H9 (cell line): ENCODE measurements around the gene SLC18B1. TPM values are rescaled to one million over a fixed set of nuclear protein-coding genes. Genes with fewer than 3 reads are reported as not detected.

Experiments
- DNase-seq: peaks from one replicate; pipeline ENCODE4 v3.0.0-alpha.2; 2017
- H2AFZ ChIP-seq: one replicate; pipeline ENCODE4 v1.6.1; 2013; ENCODE audit warnings: mild to moderate bottlenecking, low read length, control low read depth, moderate library complexity
- H2AK5ac ChIP-seq: 2 replicates; pipeline ENCODE4 v1.6.1; 2013; ENCODE audit warnings: low read length, control low read depth, mixed read lengths; ENCODE audit not compliant: insufficient read length
- H2BK120ac ChIP-seq: one replicate; pipeline ENCODE4 v1.6.1; 2013; ENCODE audit warnings: low read depth, mild to moderate bottlenecking, low read length, control low read depth, inconsistent platforms; ENCODE audit not compliant: poor library complexity, severe bottlenecking
- H2BK12ac ChIP-seq: 2 replicates; pipeline ENCODE4 v1.6.1; 2013; ENCODE audit warnings: low read length, control low read depth, mixed read lengths, low read depth; ENCODE audit not compliant: insufficient read length
- H2BK15ac ChIP-seq: 2 replicates; pipeline ENCODE4 v1.6.1; 2013; ENCODE audit warnings: low read depth, low read length, control low read depth
- H2BK20ac ChIP-seq: one replicate; pipeline ENCODE4 v1.6.1; 2013; ENCODE audit warnings: low read depth, mild to moderate bottlenecking, low read length, control low read depth, inconsistent platforms; ENCODE audit not compliant: poor library complexity, severe bottlenecking
- H2BK5ac ChIP-seq: 2 replicates; pipeline ENCODE4 v1.6.1; 2013; ENCODE audit warnings: low read length, control low read depth, mixed read lengths; ENCODE audit not compliant: insufficient read length
- H3K14ac ChIP-seq: 2 replicates; pipeline ENCODE4 v1.6.1; 2013; ENCODE audit warnings: low read length, control low read depth; ENCODE audit not compliant: insufficient read depth
- H3K18ac ChIP-seq: 2 replicates; pipeline ENCODE4 v1.6.1; 2013; ENCODE audit warnings: low read depth, mild to moderate bottlenecking, mixed read lengths, low read length, control low read depth; ENCODE audit not compliant: insufficient read length
- H3K23ac ChIP-seq: 2 replicates; pipeline ENCODE4 v1.6.1; 2013; ENCODE audit warnings: low read length, control low read depth, mixed read lengths, low read depth; ENCODE audit not compliant: insufficient read length
- H3K23me2 ChIP-seq: 2 replicates; pipeline ENCODE4 v1.6.1; 2013; ENCODE audit warnings: low read depth, mild to moderate bottlenecking, mixed read lengths, low read length, control low read depth; ENCODE audit not compliant: insufficient read length, poor library complexity, severe bottlenecking
- H3K27ac ChIP-seq: 2 replicates; pipeline ENCODE4 v1.5.1; 2013; ENCODE audit warnings: low read length, control low read depth, mixed read lengths, low read depth; ENCODE audit not compliant: insufficient read length
- H3K27me3 ChIP-seq: 2 replicates; pipeline ENCODE4 v1.6.1; 2013; ENCODE audit warnings: low read length, control low read depth, inconsistent platforms; ENCODE audit not compliant: insufficient read depth
- H3K4ac ChIP-seq: 2 replicates; pipeline ENCODE4 v1.6.1; 2013; ENCODE audit warnings: low read depth, mild to moderate bottlenecking, control low read depth, inconsistent platforms, low read length, moderate library complexity
- H3K4me1 ChIP-seq: 2 replicates; pipeline ENCODE4 v1.6.1; 2013; ENCODE audit warnings: low read length, control low read depth, inconsistent platforms; ENCODE audit not compliant: insufficient read depth
- H3K4me2 ChIP-seq: 2 replicates; pipeline ENCODE4 v1.6.1; 2013; ENCODE audit warnings: low read length, control low read depth, mixed read lengths; ENCODE audit not compliant: insufficient read length, insufficient read depth
- H3K56ac ChIP-seq: 2 replicates; pipeline ENCODE4 v1.6.1; 2013; ENCODE audit warnings: low read depth, mild to moderate bottlenecking, mixed read lengths, low read length, control low read depth; ENCODE audit not compliant: insufficient read length
- H3K79me1 ChIP-seq: 2 replicates; pipeline ENCODE4 v1.6.1; 2013; ENCODE audit warnings: low read depth, mild to moderate bottlenecking, moderate library complexity, low read length, control low read depth, inconsistent platforms; ENCODE audit not compliant: insufficient read depth, poor library complexity, severe bottlenecking
- H3K79me2 ChIP-seq: 2 replicates; pipeline ENCODE4 v1.6.1; 2013; ENCODE audit warnings: low read length, control low read depth, inconsistent platforms; ENCODE audit not compliant: insufficient read depth
- H3K9ac ChIP-seq: 2 replicates; pipeline ENCODE4 v1.6.1; 2013; ENCODE audit warnings: low read length, control low read depth, mixed read lengths; ENCODE audit not compliant: insufficient read length; ENCODE audit errors: extremely low read depth
- H3K9me3 ChIP-seq: one replicate; pipeline ENCODE4 v1.6.1; 2013; ENCODE audit warnings: low read depth, low read length, inconsistent platforms; ENCODE audit not compliant: control insufficient read depth
- H3T11ph ChIP-seq: one replicate; pipeline ENCODE4 v1.6.1; 2013; ENCODE audit warnings: mild to moderate bottlenecking, low read length, control low read depth, inconsistent platforms
- H4K20me1 ChIP-seq: one replicate; pipeline ENCODE4 v1.6.1; 2013; ENCODE audit not compliant: control insufficient read depth, insufficient read length, insufficient read depth
- H4K5ac ChIP-seq: 2 replicates; pipeline ENCODE4 v1.6.1; 2013; ENCODE audit warnings: low read depth, mild to moderate bottlenecking, mixed read lengths, low read length, control low read depth; ENCODE audit not compliant: insufficient read length
- H4K8ac ChIP-seq: replicated peaks from 2 replicates; pipeline ENCODE4 v1.6.1; 2013; ENCODE audit warnings: low read length, control low read depth, mixed read lengths, low read depth; ENCODE audit not compliant: insufficient read length
- H4K91ac ChIP-seq: 2 replicates; pipeline ENCODE4 v1.6.1; 2013; ENCODE audit warnings: low read depth, mild to moderate bottlenecking, moderate library complexity, mixed read lengths, low read length, control low read depth; ENCODE audit not compliant: insufficient read length
- H3K27ac Mint-ChIP-seq, 3 experiments: 2 replicates in 2 of 3; 3 replicates in 1 of 3; pipeline ENCODE4 v1.8.0; 2020 to 2021; ENCODE audit warnings: mixed read lengths in 3 of 3, mild to moderate bottlenecking in 1 of 3, moderate library complexity in 1 of 3
- H3K27me3 Mint-ChIP-seq: 2 replicates; pipeline ENCODE4 v1.8.0; 2021; ENCODE audit warnings: low read depth, mild to moderate bottlenecking, moderate library complexity, mixed read lengths
- H3K36me3 Mint-ChIP-seq, 3 experiments: 2 replicates in 2 of 3; 3 replicates in 1 of 3; pipeline ENCODE4 v1.8.0; 2020 to 2021; ENCODE audit warnings: low read depth in 3 of 3, mixed read lengths in 3 of 3; ENCODE audit not compliant: insufficient read depth in 1 of 3
- H3K4me1 Mint-ChIP-seq, 2 experiments: 2 replicates each; pipeline ENCODE4 v1.8.0; 2020; ENCODE audit warnings: mixed read lengths in 2 of 2
- H3K4me3 Mint-ChIP-seq, 2 experiments: 2 replicates in 1 of 2; 3 replicates in 1 of 2; pipeline ENCODE4 v1.8.0; 2020 to 2021; ENCODE audit warnings: mild to moderate bottlenecking in 2 of 2, mixed read lengths in 2 of 2, moderate library complexity in 1 of 2
- H3K9me3 Mint-ChIP-seq, 2 experiments: 2 replicates in 1 of 2; 3 replicates in 1 of 2; pipeline ENCODE4 v1.8.0; 2020; ENCODE audit warnings: mild to moderate bottlenecking in 2 of 2, mixed read lengths in 2 of 2, moderate library complexity in 1 of 2
- CTCF ChIP-seq: fragments of 200-600 bp; sonication (generic); conservative IDR thresholded peaks from 3 replicates; pipeline ENCODE4 v1.8.0; 2021; ENCODE audit warnings: antibody characterized with exemption, mild to moderate bottlenecking
- WGBS: extraction: QIAGEN DNeasy Blood & Tissue Kit; methylation state at CpG from one replicate; pipeline ENCODE4 v1.1.7; 2013; ENCODE audit warnings: missing lambda C conversion rate, low lambda C conversion rate, mixed read lengths; ENCODE audit not compliant: insufficient read length; ENCODE audit errors: extremely low coverage; 5-methylcytosine and 5-hydroxymethylcytosine counted together
- total RNA-seq: library from RNA; stranded (reverse); gene quantifications from 2 replicates; pipeline ENCODE4 v1.2.1, GENCODE V29; 2021

SLC18B1 gene
- total RNA-seq, 1 experiment from 2014 or later, result 19.8 TPM

GRCh38 chr6:132814716-132815570 is 16.5 kb upstream of the SLC18B1 start:
- no peaks in the 10 kb centered on the region for H3K9me3 ChIP-seq
- no peak for TF ChIP-seq CTCF
- peaks cover 42 to 56% (median 53%) of the 10 kb centered on the region in 3 experiments for H3K36me3 Mint-ChIP-seq
- no peak overlapping the region for H2AFZ ChIP-seq
- H3K4me1 ChIP-seq, result no peaks in the 10 kb centered on the region
- H2BK20ac ChIP-seq, result no peak overlapping the region
- H4K8ac ChIP-seq, result no peak overlapping the region
- no peak overlapping the region for H4K91ac ChIP-seq
- H3K4me2 ChIP-seq, result peak overlapping the region; percentile 98
- peaks cover 9% of the 10 kb centered on the region for H3K23me2 ChIP-seq
- H2BK5ac ChIP-seq, result no peak overlapping the region
- peak overlapping the region; percentile 100 for H3K9ac ChIP-seq
- H3K4me1 Mint-ChIP-seq, result peaks cover 32 to 37% of the 10 kb centered on the region in 2 experiments
- no peak overlapping the region for H2BK15ac ChIP-seq
- H4K20me1 ChIP-seq, result peaks cover 2% of the 10 kb centered on the region
- H3K9me3 Mint-ChIP-seq, result peaks cover 0 to 3% of the 10 kb centered on the region in 2 experiments; a peak in 2 of 5 replicates
- H3T11ph ChIP-seq, result no peak overlapping the region
- H2BK120ac ChIP-seq, result no peak overlapping the region
- peaks cover 14% of the 10 kb centered on the region for H3K79me2 ChIP-seq
- H3K27ac Mint-ChIP-seq, result peak overlapping the region; percentile 68 to 99 (median 97)
- H3K27me3 ChIP-seq, result no peaks in the 10 kb centered on the region
- H2AK5ac ChIP-seq, result no peak overlapping the region
- H3K14ac ChIP-seq, result peak overlapping the region; percentile 88
- peak overlapping the region; percentile 56 for H4K5ac ChIP-seq
- H3K27me3 Mint-ChIP-seq, result peaks cover 3% of the 10 kb centered on the region
- WGBS, result no CpG with 5 or more reads among the region's 27 CpGs
- no peak overlapping the region for H3K18ac ChIP-seq
- peak overlapping the region; percentile 67 for H3K56ac ChIP-seq
- H3K27ac ChIP-seq, result peak overlapping the region; percentile 55
- DNase-seq, result no peak
- peak overlapping the region; percentile 98 to 99 for H3K4me3 Mint-ChIP-seq
- H2BK12ac ChIP-seq, result no peak overlapping the region
- no peak overlapping the region for H3K23ac ChIP-seq
- H3K4ac ChIP-seq, result no peak overlapping the region
- no peaks in the 10 kb centered on the region for H3K79me1 ChIP-seq
